Chondrocyte (in vitro differentiated cells): Measurements from ENCODE around the gene ARL4A. TPM values are rescaled to one million over a fixed set of nuclear protein-coding genes. Genes with fewer than 3 reads are reported as not detected.
"Not testable (repeated sequence)": the region's sequence is repeated elsewhere in the genome, so short reads cannot be mapped to it uniquely, and the experiment has no call there.

Source experiments
- DNase-seq: peaks from one replicate; pipeline ENCODE4 v3.0.0; 2021; ENCODE audit warnings: mixed read lengths, low spot score
- H3K27ac Mint-ChIP-seq: one replicate; pipeline ENCODE4 v1.8.0; 2021; ENCODE audit warnings: mild to moderate bottlenecking, moderate library complexity, mixed read lengths; ENCODE audit not compliant: unreplicated experiment
- H3K27me3 Mint-ChIP-seq: 2 replicates; pipeline ENCODE4 v1.8.0; 2021; ENCODE audit warnings: low read depth, mixed read lengths
- H3K36me3 Mint-ChIP-seq: 2 replicates; pipeline ENCODE4 v1.8.0; 2021; ENCODE audit warnings: low read depth, mixed read lengths
- H3K4me1 Mint-ChIP-seq: 2 replicates; pipeline ENCODE4 v1.8.0; 2021; ENCODE audit warnings: low read depth, mild to moderate bottlenecking, mixed read lengths
- H3K4me3 Mint-ChIP-seq: one replicate; pipeline ENCODE4 v1.8.0; 2021; ENCODE audit warnings: mild to moderate bottlenecking, moderate library complexity, mixed read lengths; ENCODE audit not compliant: unreplicated experiment
- H3K9me3 Mint-ChIP-seq: 2 replicates; pipeline ENCODE4 v1.8.0; 2021; ENCODE audit warnings: low read depth, mixed read lengths
- total RNA-seq: library from RNA; stranded (reverse); gene quantifications from 3 replicates; pipeline ENCODE4 v1.2.1, GENCODE V29; 2021
- TF ChIP-seq, protein P1 (sequence below): fragments of 200-600 bp; sonication (generic); IDR thresholded peaks from 2 replicates; pipeline ENCODE4 v1.5.0; 2021; ENCODE audit warnings: antibody characterized with exemption, mild to moderate bottlenecking, moderate library complexity

The ARL4A gene
- total RNA-seq, 1 donor from 2014 or later: 15.3 TPM

DNA sequence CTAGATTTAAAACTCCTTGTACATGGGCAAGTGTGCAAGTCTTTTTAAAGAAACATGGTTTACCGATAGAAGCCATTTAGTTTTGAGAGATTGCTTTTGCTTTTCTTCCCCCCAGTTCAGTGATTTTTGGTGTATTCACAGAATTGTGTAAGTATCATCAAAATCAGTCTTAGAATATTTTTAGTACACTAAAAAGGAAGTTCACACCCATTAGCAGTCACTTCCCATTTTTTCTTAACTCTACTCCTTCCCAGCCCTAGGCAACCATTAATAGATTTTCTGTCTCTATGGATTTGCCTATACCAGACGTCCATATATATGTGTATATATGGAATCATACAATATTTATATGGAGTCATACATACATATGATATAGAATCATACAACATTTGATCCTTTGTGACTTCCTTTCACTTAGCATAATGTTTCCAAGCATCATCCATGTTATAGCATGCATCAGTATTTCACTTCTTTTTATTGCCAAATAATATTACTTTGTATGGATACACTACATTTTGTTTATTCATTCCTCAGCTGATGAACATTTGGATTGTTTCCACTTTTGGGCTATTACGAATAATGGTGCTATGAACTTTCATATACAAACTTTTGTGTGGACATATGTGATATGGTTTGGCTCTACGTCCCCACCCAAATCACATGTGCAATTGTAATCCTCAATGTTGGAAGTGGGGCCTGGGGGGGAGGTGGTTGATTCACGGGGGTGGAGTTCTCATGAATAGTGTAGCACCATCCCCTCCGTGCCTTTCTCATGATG, 16.5 kb upstream of the ARL4A start:
- Mint-ChIP-seq H3K4me3 (no peak overlapping the region), H3K27me3 (no peaks in the 10 kb centered on the region), H3K9me3 (peaks cover 6% of the 10 kb centered on the region), H3K36me3 (no peaks in the 10 kb centered on the region), H3K27ac (no peak overlapping the region), H3K4me1 (peaks cover 10% of the 10 kb centered on the region)
- TF ChIP-seq, protein P1, sequence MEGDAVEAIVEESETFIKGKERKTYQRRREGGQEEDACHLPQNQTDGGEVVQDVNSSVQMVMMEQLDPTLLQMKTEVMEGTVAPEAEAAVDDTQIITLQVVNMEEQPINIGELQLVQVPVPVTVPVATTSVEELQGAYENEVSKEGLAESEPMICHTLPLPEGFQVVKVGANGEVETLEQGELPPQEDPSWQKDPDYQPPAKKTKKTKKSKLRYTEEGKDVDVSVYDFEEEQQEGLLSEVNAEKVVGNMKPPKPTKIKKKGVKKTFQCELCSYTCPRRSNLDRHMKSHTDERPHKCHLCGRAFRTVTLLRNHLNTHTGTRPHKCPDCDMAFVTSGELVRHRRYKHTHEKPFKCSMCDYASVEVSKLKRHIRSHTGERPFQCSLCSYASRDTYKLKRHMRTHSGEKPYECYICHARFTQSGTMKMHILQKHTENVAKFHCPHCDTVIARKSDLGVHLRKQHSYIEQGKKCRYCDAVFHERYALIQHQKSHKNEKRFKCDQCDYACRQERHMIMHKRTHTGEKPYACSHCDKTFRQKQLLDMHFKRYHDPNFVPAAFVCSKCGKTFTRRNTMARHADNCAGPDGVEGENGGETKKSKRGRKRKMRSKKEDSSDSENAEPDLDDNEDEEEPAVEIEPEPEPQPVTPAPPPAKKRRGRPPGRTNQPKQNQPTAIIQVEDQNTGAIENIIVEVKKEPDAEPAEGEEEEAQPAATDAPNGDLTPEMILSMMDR: no peak
- no peak for DNase-seq

DNA sequence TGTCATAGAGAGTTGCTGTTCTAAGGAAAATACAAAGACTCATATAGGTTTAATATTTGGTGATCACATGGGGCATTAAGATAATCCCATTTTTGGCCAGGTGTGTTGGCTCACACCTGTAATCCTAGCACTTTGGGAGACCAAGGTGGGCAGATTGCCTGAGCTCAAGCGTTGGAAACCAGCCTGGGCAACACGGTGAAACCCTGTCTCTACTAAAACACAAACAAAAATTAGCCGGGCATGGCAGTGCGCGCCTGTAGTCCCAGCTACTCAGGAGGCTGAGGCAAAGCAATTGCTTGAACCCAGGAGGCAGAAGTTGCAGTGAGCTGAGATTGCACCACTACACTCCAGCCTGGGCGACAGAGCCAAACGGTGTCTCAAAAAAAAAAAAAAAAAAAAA, 14.0 kb upstream of the ARL4A start:
- H3K9me3 Mint-ChIP-seq: peaks cover 21% of the 10 kb centered on the region
- DNase-seq, H3K4me1 Mint-ChIP-seq, H3K27ac Mint-ChIP-seq, H3K4me3 Mint-ChIP-seq, H3K27me3 Mint-ChIP-seq, H3K36me3 Mint-ChIP-seq: not testable (repeated sequence)

DNA sequence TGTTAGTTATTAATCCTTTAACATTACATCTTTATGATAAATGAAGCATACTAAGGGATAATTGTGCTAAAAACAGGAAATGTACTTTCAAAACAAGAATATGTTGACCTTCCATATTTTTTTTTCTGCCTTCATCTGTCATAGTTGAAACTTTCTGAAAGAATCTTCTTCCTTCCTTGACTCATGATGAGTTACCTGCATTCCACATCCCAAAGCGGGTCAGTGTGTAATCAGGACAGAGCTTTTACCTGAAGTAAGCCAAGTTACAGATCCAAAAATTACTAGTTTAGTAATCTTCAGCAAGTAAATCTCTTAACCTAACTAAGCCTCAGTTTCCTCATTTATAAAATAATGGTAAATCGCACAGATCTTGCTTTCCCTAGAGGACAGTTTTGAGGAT, 13.4 kb upstream of the ARL4A start:
- H3K9me3 Mint-ChIP-seq: peaks cover 21% of the 10 kb centered on the region
- TF ChIP-seq, protein P1: no peak
- peaks cover 10% of the 10 kb centered on the region for H3K4me1 Mint-ChIP-seq
- no peak overlapping the region for H3K27ac Mint-ChIP-seq
- no peak for DNase-seq
- H3K36me3 Mint-ChIP-seq: peaks cover 3% of the 10 kb centered on the region
- H3K27me3 Mint-ChIP-seq: no peaks in the 10 kb centered on the region
- H3K4me3 Mint-ChIP-seq: no peak overlapping the region

DNA sequence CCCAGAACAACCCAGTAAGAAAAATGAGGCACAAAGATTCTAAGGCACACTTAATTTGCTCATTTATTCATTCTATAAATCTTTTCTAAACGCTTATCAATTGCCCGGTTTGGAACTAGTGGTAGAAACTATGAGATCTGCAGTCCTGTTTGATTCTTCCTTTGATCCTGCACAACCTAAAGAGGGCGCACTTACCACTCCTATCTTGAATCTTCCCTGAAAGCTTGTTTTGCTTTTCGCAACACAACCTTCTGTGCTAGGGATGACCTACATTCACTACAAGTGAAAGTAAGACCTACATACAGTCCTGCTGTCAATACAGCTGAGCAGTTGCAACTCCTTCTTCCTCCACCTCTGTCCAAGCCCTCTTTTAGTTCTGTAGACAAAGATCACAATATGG, 12.6 kb upstream of the ARL4A start:
- Mint-ChIP-seq H3K36me3 (peaks cover 3% of the 10 kb centered on the region), H3K27ac (no peak overlapping the region), H3K27me3 (no peaks in the 10 kb centered on the region), H3K4me1 (peaks cover 10% of the 10 kb centered on the region), H3K4me3 (no peak overlapping the region), H3K9me3 (peaks cover 21% of the 10 kb centered on the region)
- DNase-seq: no peak
- TF ChIP-seq, protein P1: peak; percentile 48

DNA sequence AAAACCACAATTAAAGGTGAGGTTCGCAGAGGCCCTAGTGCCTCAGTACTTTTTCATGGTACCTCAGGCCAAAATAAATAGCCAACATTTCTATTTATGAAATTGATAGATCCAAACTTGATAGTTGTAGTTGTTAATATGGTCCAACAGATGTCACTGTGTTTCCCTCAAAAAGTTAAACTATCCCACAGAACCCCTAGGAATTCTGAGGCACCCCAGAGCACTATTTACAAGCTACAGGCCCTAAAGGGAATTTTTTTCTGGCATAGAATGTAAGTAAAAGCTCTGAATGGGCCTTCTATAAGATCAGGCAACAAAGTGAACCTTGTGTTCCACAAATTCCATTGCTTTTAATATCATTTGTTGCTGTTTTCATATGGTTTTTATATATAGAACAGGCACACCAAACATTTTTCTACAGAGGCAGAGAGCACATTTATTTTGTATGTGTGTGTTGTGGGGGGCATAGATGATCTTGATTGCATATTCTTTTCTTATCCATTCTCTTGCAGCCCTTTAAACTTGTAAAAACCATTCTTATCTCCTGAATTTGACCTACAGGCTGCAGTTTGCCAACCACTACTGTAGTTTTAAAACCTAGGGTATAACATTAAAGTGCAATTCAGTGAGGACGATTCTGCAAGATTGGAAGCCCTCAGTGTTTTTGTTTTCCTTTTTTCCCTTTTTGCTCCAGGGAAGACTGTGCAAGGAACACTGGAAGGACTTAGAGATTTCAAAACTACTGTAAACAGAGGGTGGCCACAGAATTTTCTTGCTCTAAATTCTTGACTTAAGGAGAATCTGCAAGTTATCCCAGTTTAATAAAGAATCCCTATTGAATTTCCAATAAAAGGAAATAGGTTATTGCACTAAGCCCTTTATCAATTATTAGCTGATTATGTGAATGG, 3.5 kb upstream of the ARL4A start:
- no peak for DNase-seq
- Mint-ChIP-seq H3K36me3 (no peaks in the 10 kb centered on the region), H3K27me3 (no peaks in the 10 kb centered on the region), H3K9me3 (no peaks in the 10 kb centered on the region), H3K4me1 (peaks cover 17% of the 10 kb centered on the region), H3K27ac (no peak overlapping the region), H3K4me3 (no peak overlapping the region)
- TF ChIP-seq, protein P1: peak; percentile 84
